Neural progenitor cell (in vitro differentiated cells): ENCODE data around the gene KCNIP2.

Experiments
- CTCF ChIP-seq: fragments of 200-600 bp; sonication (generic); IDR thresholded peaks from 2 replicates; pipeline ENCODE4 v1.5.1; 2017; ENCODE audit warnings: antibody characterized with exemption, mild to moderate bottlenecking
- EZH2 ChIP-seq: fragments of 200-600 bp; sonication (generic); IDR thresholded peaks from 2 replicates; pipeline ENCODE4 v1.6.1; 2017; ENCODE audit warnings: antibody characterized with exemption, mild to moderate bottlenecking, moderate library complexity
- EZH2phosphoT487 ChIP-seq: fragments of 200-600 bp; sonication (generic); IDR thresholded peaks from 2 replicates; pipeline ENCODE4 v1.6.1; 2017; ENCODE audit warnings: antibody characterized with exemption

GRCh38 chr10:101785801-101786200 lies 57.8 kb downstream of the KCNIP2 start:
- TF ChIP-seq CTCF (no peak), EZH2 (no peak), EZH2phosphoT487 (no peak)
